ENCODE data around the gene ZKSCAN3.
"Not testable (repeated sequence)": the region's sequence is repeated elsewhere in the genome, so short reads cannot be mapped to it uniquely, and the experiment has no call there.

Gene ZKSCAN3

DNA sequence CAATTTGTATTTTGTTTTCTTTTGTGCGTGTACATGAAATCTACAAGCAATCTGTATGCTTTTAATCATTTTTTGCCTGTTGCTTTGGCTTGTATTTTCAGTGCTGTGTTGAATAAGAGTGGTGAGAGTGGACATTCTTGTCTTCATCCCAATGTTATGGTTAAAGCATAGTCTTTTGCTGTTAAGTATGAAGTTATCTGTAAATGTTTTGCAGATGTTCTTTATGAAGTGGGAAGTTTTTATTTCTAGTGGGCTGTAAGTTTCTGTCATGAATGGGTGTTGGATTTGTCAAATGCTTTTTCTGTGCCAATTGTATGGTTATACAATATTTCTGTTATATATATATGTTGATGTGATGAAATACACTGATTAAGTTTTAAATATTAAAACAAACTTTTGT, 24.2 kb downstream of the ZKSCAN3 start:
- no peak for DNase-seq (ENCODE audit: low read depth in 2 of 2)

DNA sequence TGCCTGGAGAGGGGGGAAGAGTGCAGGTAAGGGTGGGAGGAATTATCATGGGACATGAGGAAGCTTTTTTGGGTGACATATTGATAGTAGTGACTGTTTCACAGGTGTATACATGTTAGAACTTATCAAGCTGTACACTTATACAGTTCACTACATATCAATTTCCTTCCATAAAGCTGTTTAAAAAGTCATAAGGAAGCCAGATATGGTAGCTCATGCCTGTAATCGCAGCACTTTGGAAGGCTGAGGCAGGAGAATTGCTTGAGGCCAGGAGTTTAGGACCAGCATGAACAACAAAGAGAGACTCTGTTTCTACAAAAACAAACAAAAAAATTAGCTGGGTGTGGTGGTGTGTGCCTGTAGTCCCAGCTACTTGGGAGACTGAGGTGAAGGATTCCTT, 28.1 kb downstream of the ZKSCAN3 start:
- no peak for DNase-seq (ENCODE audit: low read depth in 2 of 2)

DNA sequence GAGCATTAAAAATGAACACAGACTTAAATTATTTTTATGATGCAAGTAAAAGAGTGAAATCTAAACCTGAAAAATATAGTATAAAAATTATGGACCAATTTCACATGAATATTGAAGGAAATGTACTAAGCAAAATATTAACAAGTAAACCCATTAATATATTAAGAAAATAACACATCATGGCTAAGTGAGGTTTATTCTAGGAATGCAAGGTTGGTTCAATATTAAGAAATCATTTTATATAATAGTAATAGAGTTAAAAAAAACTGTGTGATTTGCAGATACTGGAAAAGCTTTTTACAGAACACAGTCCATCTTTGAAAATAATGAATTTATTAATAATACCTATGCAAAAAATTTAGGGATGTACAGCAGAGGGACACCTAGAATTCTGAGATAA, 28.9 kb downstream of the ZKSCAN3 start:
- DNase-seq (ENCODE audit: low read depth in 2 of 2), result no peak

DNA sequence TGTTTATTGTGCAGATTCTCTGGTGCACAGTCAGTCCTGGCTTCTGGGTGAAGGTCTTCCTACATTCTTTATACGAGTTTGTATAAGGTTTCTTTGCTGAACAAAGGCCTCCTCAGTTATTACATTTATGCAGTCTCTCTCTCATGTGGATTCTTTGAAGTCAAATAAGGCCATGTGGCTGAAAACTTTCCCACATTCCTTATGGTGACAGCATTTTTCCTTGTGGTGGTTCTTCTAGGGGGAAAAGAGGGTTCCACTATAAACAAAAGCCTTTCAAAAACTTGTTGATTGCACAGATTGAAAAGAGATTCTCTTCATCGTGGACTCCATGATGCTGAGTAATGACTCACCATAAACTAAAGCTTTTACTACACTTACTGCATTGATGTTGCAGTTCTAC, 30.6 kb downstream of the ZKSCAN3 start:
- DNase-seq (ENCODE audit: low read depth in 2 of 2), result no peak

DNA sequence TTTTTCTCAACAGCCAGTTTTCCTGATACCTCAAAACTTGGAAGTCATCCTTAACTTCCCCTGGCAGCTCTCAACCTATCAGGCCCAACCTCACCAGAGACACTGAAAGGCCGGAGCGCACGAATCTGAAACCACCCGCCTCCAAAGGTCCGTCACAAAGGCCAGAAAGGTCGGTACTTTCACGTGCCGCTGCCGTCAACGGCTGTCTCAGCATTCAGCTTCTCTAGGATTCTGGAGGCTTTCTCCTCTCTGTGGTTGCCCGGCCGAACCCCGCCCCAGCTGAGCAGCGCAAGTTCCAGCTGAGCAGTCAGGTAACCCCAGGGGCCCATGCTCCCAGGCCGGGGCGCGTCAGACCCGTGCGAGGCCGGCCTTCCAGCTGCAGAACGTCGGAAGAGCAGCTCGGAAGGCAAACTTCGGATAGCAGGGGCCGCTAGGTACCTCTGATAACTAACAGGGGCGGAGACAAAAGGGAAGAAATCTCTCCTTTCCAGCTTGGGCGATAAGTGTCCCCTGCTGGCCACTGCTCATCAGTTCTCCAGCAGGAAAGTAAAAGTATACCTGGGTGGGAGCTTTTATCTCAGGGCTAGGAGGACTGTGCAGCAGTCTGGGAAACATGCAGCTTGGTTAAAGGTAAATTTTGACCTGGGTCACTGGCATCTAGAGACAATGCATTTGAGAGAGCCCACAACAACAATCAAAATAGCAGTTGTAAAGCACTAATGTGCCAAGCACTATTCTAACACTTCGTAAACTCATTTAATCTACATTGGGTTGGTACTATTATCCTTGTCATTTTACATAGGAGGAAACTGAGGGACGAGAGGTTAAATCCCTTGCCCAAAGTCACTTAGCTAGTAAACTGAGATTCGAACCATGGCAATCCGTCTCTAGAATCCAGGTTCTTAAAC, 33.7 kb downstream of the ZKSCAN3 start:
- peak in 1 of 2 experiments; percentile 16 for DNase-seq (ENCODE audit: low read depth in 2 of 2)

DNA sequence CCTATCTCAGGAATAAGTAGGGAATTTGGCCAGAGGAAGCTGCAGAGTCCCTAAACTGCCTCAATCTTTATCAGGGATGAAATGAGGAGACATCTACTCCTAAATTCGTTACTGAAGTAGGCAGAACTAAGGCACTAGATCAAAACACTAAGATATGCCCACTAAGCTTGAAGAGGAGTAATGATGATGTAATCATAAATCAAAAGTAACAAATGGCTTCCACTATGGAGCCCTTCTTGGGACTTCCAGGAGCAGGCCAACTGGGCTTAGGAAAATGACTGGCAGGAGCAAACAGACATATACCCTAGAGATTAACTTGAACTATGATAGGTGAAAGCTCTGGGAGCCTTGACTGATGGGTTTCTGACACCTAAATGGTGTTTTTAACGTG, 34.4 kb downstream of the ZKSCAN3 start:
- no peak for DNase-seq (ENCODE audit: low read depth in 2 of 2)

DNA sequence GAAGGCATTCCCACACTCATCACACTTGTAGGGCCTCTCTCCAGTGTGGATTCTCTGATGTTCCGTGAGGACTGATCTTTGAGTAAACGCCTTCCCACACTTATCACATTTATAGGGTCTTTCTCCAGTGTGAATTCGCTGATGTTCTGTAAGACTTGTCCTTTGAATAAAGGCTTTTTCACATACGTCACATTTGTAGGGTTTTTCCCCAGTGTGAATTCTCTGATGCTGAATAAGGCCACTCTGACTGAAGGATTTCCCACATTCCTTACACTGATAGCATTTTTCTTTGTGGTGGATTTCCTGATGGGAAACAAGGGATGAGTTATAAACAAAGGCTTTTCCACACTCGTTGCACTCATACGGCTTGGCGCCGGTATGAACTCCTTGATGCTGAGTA, 40.9 kb downstream of the ZKSCAN3 start:
- no peak for DNase-seq (ENCODE audit: low read depth in 2 of 2)

DNA sequence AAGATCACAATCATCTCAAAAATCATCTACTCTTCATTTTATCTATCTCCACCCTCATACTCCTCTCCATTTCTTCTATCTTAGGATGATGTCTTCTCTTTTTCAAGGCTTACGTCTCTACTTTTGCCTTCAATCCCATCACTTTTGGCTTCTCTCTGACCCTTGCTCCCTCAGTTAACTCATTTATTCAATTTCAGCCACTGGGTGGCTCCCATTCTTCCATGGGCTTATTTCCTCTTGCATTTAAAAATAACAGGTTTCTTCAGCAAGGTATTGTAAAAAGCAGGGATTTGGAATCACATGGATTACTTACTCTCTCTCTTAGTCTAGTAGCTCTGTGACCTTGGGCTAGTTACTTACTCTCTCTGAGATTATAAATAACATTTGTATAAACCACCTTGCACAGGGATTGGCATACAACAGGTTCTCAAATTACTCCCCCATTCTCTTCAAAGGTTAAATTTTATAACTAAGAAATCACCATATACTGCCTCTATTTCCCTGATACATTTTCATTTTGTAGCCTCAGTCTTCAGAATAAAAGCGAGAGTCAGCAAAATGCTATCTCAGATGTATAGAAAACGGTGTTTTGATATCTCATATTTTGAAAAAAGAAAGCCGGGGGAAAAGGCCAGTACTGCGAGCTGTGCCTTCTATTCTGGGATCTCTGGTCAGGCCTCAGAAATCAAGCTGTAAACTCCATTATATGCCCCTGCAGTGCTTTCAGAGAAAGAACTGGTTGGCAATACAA, 44.3 kb downstream of the ZKSCAN3 start:
- no peak for DNase-seq (ENCODE audit: low read depth in 2 of 2)

DNA sequence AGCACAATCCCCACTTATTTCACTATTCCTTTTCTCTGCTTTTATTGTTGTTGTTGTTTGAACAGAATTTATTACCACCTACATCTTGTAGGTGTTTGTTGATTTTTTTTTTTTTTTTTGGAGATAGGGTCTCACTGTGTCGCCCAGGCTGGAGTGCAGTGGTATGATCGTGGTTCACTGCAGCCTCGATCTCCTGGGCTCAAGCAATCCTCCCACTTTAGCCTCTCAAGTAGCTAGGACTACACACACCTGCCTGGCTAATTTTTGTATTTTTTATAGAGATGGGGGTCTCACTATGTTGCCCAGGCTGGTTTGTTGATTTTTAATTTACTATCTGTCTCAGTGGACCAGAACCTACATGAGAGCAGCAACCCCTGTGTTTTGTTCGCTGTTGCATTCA, 46.2 kb downstream of the ZKSCAN3 start:
- no peak for DNase-seq (ENCODE audit: low read depth in 2 of 2)

DNA sequence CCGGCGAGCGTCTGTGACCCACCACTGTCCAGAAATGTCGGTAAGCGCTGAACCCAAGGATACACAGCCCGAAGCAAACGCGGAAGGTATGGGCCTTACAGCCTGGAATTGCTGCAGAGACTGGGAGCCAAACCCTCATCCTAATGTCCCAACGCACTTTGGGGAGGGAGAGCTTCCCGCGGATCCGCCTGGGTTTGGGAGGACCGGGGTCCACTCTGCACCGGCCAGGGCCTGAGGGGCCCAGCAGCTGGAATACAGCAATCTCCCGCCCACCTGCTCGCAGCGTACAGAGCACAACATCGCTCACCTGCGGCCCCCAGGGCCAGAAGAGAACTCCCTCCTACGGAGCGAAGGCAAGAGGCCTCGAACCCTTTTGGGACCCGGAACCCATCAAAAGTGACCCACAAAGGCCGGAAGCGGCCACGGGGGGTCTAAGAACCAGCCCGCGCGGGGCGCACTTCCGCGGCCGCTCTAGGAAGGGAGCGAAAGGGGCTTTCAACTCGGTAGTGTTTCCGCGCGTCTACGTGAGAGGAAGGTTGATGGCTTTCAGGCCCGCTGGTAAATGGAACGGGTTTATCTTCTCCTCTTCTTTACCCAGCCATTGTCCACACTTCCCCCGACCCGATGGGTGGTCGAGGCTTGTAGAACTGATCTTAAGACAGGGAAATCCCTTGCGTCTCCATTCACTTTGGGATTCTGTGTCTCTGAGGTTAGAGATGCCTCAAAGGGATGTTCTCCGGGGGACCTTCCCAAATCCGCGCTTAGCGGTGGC, 49.8 kb downstream of the ZKSCAN3 start, which contains the start of gene ZSCAN12:
ZSCAN12 (minus strand) TSS at position 398 of the 772 bp plus-strand sequence. CDS start 1,342 bp downstream, outside the sequence.
- DNase-seq (ENCODE audit: low read depth in 2 of 2), result peak; percentile 66 to 77

DNA sequence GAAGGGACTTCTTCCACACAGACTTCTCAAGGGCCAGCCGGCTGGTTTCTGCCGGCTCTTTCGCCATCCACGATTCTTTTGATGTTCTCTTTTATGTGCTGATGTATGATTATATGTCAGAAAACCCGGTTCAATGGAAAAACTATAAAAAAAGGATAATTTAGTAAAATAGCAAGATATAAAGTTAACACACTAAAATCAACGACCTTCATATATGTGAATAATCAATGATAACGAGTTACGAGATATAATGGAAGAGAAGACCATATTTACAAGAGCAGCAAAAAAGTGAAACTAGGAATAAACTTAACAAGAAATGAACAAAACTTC, 50.3 kb downstream of the ZKSCAN3 start:
- DNase-seq (ENCODE audit: low read depth in 2 of 2), result no peak

DNA sequence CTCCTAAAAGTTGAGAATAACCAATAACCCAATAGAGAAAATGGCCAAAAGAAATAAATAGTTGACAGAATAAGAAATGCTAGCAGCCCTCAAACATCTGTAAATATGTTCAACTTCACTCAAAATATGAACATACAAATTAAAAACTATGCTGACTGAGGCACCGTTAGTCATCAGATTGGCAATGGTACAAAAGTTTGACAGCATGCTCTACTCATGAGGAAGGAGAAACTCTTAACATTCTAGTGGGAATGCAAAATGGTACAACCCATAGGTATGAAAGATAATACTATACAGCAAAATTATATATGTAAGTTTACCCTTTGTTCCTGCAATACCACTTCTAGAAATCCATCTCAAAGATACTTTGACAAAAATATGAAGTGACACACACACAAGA, 51.4 kb downstream of the ZKSCAN3 start:
- peak in 1 of 2 experiments; percentile 1 for DNase-seq (ENCODE audit: low read depth in 2 of 2)

DNA sequence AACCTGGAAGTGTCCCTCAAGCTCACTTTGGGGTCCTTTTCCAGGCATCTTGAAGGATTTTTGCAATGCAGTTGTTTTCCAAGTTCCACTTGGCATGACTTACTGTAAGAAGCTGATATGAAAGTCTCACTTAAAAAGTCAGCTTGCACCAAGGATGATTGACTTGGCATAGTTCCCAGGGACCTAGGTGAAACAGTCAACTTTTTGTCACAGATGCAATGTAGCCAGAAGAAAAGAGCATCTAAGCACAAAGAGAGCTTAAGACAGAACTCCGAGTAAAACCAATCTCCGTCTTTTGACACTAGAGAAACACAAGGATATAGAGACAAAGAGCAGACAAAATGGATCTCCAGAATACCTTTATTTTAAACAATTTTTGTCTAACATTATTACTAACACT, 52.5 kb downstream of the ZKSCAN3 start:
- DNase-seq (ENCODE audit: low read depth in 2 of 2), result no peak

DNA sequence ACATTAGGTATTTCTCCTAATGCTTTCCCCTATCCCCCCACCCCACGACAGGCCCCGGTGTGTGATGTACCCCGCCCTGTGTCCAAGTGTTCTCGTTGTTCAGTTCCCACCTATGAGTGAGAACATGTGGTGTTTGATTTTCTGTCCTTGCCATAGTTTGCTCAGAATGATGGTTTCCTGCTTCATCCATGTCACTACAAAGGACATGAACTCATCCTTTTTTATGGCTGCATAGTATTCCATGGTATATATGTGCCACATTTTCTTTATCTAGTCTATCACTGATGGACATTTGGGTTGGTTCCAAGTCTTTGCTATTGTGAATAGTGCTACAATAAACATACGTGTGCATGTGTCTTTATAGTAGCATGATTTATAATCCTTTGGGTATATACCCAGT, 54.2 kb downstream of the ZKSCAN3 start:
- DNase-seq (ENCODE audit: low read depth in 2 of 2), result not testable (repeated sequence)

DNA sequence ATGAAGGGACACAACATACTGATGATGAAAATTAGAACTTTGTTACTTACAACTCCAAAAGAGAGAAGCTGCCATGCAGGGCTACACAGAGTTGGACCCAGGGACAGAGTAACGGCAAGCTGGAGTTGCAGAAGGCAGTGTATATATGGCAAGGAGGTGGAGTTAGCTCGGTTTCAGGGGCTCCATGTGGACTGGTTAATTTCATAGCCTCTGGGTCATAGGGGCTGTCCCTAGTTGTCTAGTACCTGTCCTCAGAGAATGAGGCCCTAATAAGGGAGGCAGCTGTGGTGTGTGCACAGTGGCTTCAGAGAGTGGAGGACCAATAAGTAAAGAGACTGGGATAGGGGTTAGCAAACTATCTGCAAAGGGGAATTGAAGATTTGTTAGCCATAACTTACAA, 57.7 kb downstream of the ZKSCAN3 start:
- DNase-seq (ENCODE audit: low read depth in 2 of 2), result no peak

DNA sequence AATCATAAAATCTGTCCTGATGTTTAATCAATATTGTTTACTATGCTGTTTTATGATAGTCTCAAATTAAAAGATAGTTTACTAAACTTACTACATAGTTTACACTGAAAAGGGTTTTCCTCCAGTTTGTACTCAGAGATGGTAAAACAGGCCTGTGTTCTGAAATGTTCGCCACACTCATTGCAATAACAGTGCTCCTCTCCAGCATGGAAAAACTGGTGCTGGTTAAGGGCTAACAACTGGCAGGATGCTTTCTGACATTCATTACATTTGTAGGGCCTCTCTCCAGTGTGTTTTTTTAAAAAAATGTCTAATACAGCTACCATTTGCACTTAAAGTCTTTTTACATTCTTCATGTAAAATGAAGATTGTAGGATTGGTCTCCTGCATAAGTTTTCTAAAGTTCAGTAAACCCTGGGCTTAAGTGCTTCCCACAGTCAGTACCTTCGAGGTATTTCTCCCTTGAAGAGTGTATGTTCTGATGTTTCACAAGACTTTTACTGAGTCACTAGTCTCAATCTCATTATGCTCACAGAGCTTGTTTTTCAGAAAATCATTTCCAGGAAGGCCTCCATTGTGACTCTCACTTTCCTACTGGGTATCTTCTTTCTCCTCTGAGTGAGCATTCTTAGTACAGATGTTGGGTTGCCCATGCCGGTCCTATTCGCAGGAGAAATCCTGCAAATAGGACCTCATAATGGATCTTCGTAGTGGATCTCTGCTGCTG, 58.5 kb downstream of the ZKSCAN3 start:
- DNase-seq (ENCODE audit: low read depth in 2 of 2), result no peak

DNA sequence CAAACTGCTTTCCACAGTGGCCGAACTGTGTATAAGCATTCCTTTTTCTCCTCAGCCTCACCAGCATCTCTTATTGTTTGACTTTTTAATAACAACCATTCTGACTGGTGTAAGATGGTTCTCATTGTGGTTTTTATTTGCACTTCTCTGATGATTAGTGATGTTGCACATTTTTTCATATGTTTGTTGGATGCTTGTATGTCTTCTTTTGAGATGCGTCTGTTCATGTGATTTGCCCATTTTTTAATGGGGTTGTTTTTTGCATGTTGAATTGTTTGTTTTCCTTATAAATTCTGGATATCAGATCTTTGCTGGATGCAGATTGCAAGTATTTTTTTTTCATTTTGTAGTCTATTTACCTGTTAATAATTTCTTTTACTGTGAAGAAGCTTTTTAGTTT, 61.0 kb downstream of the ZKSCAN3 start:
- no peak for DNase-seq (ENCODE audit: low read depth in 2 of 2)

DNA sequence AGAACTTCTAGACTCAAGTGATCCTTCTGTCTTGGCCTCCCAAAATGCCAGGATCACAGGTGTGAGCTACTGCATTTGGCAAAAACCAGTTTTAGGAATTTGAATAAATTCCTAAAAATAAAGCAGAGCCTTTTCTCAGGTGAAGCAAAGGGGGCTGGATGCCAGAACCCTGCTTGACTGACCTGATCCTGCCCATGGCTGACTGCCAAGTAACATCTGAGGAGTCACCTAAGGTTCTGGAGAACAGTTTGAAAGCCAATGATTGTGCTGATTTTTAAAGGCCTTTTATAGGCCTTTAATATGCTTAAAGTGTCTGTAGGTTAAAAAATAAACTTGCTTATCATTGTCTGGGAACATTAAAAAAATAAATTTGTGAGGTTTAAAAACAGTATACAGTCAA, 63.9 kb downstream of the ZKSCAN3 start:
- no peak for DNase-seq (ENCODE audit: low read depth in 2 of 2)
